K562 (cell line): ENCODE data around the gene SAMD9. TPM values are rescaled to one million over a fixed set of nuclear protein-coding genes. Genes with fewer than 3 reads are reported as not detected.

ENCODE experiments used
- CHCHD3 ChIP-seq: fragments of 250-450 bp; sonication (Bioruptor Pico); IDR thresholded peaks from 2 replicates; pipeline ENCODE4 v2.1.2; 2022; ENCODE audit warnings: mild to moderate bottlenecking
- DMBX1 ChIP-seq: fragments of 250-450 bp; sonication (Bioruptor Pico); IDR thresholded peaks from 2 replicates; pipeline ENCODE4 v1.8.0; 2022; ENCODE audit warnings: inconsistent platforms, mild to moderate bottlenecking, moderate library complexity, borderline replicate concordance
- FOXJ2 ChIP-seq: fragments of 200-800 bp; sonication (Bioruptor generic); IDR thresholded peaks from 2 replicates; pipeline ENCODE4 v1.6.1; 2016; ENCODE audit warnings: missing genetic modification characterization, missing compliant biosample characterization
- GMEB1 ChIP-seq: fragments of 250-450 bp; sonication (Bioruptor Pico); IDR thresholded peaks from 2 replicates; pipeline ENCODE4 v1.4.0; 2020; ENCODE audit warnings: mild to moderate bottlenecking
- HCFC1 ChIP-seq: IDR thresholded peaks from 2 replicates; pipeline ENCODE4 v1.6.1; 2012; ENCODE audit warnings: low read depth, low read length, improper control_type of control experiment
- HIVEP1 ChIP-seq: fragments of 250-450 bp; sonication (Bioruptor Pico); IDR thresholded peaks from 2 replicates; pipeline ENCODE4 v1.4.0; 2020; ENCODE audit warnings: mild to moderate bottlenecking
- KLF1 ChIP-seq: fragments of 450-650 bp; IDR thresholded peaks from 2 replicates; pipeline ENCODE4 v1.6.1; 2016; ENCODE audit warnings: missing genetic modification characterization, missing compliant biosample characterization
- MAZ ChIP-seq, 2 experiments: fragments of 450-650 bp in 1 of 2; sonication (generic) in 1 of 2; formaldehyde crosslinking; IDR thresholded peaks in 1 of 2; conservative IDR thresholded peaks in 1 of 2; 2 replicates each; pipeline versions ENCODE4 v1.4.0 to v1.5.0; 2020; ENCODE audit warnings: mild to moderate bottlenecking in 1 of 2, missing genetic modification reagents in 1 of 2
- MCM5 ChIP-seq: fragments of 450-650 bp; IDR thresholded peaks from 2 replicates; pipeline ENCODE4 v1.6.1; 2016; ENCODE audit warnings: low read depth
- NFE2L1 ChIP-seq: fragments of 450-650 bp; IDR thresholded peaks from 2 replicates; pipeline ENCODE4 v1.6.1; 2016; ENCODE audit warnings: missing genetic modification characterization, low read depth, mild to moderate bottlenecking, missing compliant biosample characterization, moderate library complexity, borderline replicate concordance
- RBM14 ChIP-seq: fragments of 200-400 bp; formaldehyde crosslinking; IDR thresholded peaks from 2 replicates; pipeline ENCODE4 v1.6.1; 2018; ENCODE audit warnings: low read depth, mild to moderate bottlenecking, low read length, moderate library complexity, borderline replicate concordance; ENCODE audit not compliant: insufficient read depth
- RBM25 ChIP-seq: fragments of 200-400 bp; formaldehyde crosslinking; IDR thresholded peaks from 2 replicates; pipeline ENCODE4 v1.6.1; 2018; ENCODE audit warnings: low read length, low read depth, moderate library complexity; ENCODE audit not compliant: severe bottlenecking
- SAFB ChIP-seq: fragments of 200-400 bp; formaldehyde crosslinking; IDR thresholded peaks from 2 replicates; pipeline ENCODE4 v1.6.1; 2017; ENCODE audit warnings: low read depth, low read length, borderline replicate concordance
- SMAD3 ChIP-seq: fragments of 450-650 bp; formaldehyde crosslinking; conservative IDR thresholded peaks from 2 replicates; pipeline ENCODE4 v1.4.0; 2020; ENCODE audit warnings: mild to moderate bottlenecking
- SRSF7 ChIP-seq: fragments of 200-400 bp; formaldehyde crosslinking; optimal IDR thresholded peaks from 2 replicates; pipeline ENCODE3; 2017; ENCODE audit warnings: mild to moderate bottlenecking, low read depth, low read length
- SUPT5H ChIP-seq: fragments of 450-650 bp; IDR thresholded peaks from 2 replicates; pipeline ENCODE4 v1.6.1; 2016
- TCF7L2 ChIP-seq: fragments of 150-350 bp; IDR thresholded peaks from 2 replicates; pipeline ENCODE4 v1.6.1; 2016; ENCODE audit warnings: low read depth, mild to moderate bottlenecking, low read length, moderate library complexity
- THRAP3 ChIP-seq: fragments of 450-650 bp; IDR thresholded peaks from 2 replicates; pipeline ENCODE4 v1.6.1; 2016; ENCODE audit warnings: mild to moderate bottlenecking, inconsistent platforms, borderline replicate concordance
- ZBTB26 ChIP-seq: fragments of 450-650 bp; formaldehyde crosslinking; IDR thresholded peaks from 2 replicates; pipeline ENCODE4 v1.4.0; 2022; ENCODE audit warnings: missing genetic modification characterization
- ZC3H8 ChIP-seq: fragments of 450-650 bp; IDR thresholded peaks from 2 replicates; pipeline ENCODE4 v1.6.1; 2017
- ZNF217 ChIP-seq: sonication (generic); formaldehyde crosslinking; IDR thresholded peaks from 2 replicates; pipeline ENCODE4 v1.8.0; 2022; ENCODE audit warnings: mild to moderate bottlenecking, missing genetic modification reagents
- ZNF57 ChIP-seq: fragments of 450-650 bp; formaldehyde crosslinking; IDR thresholded peaks from 2 replicates; pipeline ENCODE4 v1.4.0; 2020; ENCODE audit warnings: mild to moderate bottlenecking, moderate library complexity
- ZNF589 ChIP-seq: fragments of 200-800 bp; sonication (Bioruptor generic); IDR thresholded peaks from 2 replicates; pipeline ENCODE4 v1.6.1; 2016; ENCODE audit warnings: low read depth, missing genetic modification characterization, missing compliant biosample characterization
- ZNF717 ChIP-seq: fragments of 250-450 bp; sonication (Bioruptor Pico); IDR thresholded peaks from 2 replicates; pipeline ENCODE4 v1.5.0; 2021
- polyA plus RNA-seq, 8 experiments: library from polyadenylated mRNA; depleted of rRNA in 4 of 8; stranded (reverse) in 5 of 8; unstranded in 3 of 8; fragments of >200 nt; fragmentation: Nextera tagmentation in 2 of 8; fragmentation: Illumina TruSeq in 1 of 8; extraction: Ambion mirVana in 2 of 8; extraction: Trizol in 1 of 8; gene quantifications; 2 replicates each; pipeline versions ENCODE4 v1.2.1 to v1.2.3, GENCODE V29; 2011 to 2014; ENCODE audit warnings: inconsistent platforms in 1 of 8, missing spikeins in 1 of 8
- total RNA-seq, 7 experiments: library from RNA; depleted of rRNA in 6 of 7; stranded (reverse); fragments of >200 nt in 6 of 7; fragmentation: Illumina TruSeq in 2 of 7; extraction: Trizol in 2 of 7; gene quantifications; 2 replicates each; pipeline versions ENCODE4 v1.2.1 to v1.2.3, GENCODE V29; 2011 to 2021; ENCODE audit warnings: low replicate concordance in 1 of 7
- TF ChIP-seq, protein P1 (sequence below): fragments of 250-450 bp; sonication (Bioruptor Pico); IDR thresholded peaks from 2 replicates; pipeline ENCODE4 v1.4.0; 2020; ENCODE audit warnings: mild to moderate bottlenecking, moderate library complexity
- TF ChIP-seq, protein P2 (sequence below): fragments of 250-450 bp; sonication (Bioruptor Pico); IDR thresholded peaks from 2 replicates; pipeline ENCODE4 v1.8.0; 2021; ENCODE audit warnings: mild to moderate bottlenecking, moderate library complexity

SAMD9 gene
- total and polyA plus RNA-seq, 9 of the 15 experiments (the other 6 are each of a cell fraction or from before 2014, with no cell fraction given): 1.0 to 4.0 (median 1.9) TPM

DNA sequence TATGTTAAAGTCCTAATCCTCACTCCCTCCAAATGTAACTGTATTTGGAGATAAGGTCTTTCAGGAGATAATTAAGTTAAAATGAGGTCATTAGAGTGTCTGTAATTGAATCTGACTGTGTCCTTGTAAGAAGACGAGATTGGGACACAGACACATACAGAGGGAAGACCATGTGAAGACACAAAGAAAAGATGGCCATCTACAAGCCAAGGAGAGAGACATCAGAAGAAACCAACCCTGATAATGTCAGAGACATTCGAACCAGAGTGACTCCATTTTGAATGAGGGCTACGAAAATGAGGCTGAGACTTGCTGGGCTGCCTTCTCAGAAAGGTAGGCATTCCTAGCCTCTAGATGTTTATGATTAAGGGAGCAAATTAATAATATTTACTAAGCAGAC, 30.9 kb upstream of the SAMD9 start (continued):
- TF ChIP-seq GMEB1 (peak; percentile 46; the same call in 1 of the 2 replicates), HCFC1 (no peak), FOXJ2 (tag) (no peak), DMBX1 (CRISPR knock-in tag) (peak; percentile 72; the same call in 1 of the 2 replicates), MCM5 (no peak), ZNF217 (no peak), RBM14 (no peak), SRSF7 (no peak), ZBTB26 (CRISPR knock-in tag) (peak; percentile 70; the same call in 1 of the 2 replicates), CHCHD3 (CRISPR knock-in tag) (no peak), ZNF57 (CRISPR knock-in tag) (0 out of 2 replicates have a peak, but pooled peaks have one; percentile 71), KLF1 (tag) (no peak), TCF7L2 (no peak), ZNF717 (CRISPR knock-in tag) (no peak), NFE2L1 (tag) (no peak), ZNF589 (peak; percentile 79), SUPT5H (no peak), MAZ (CRISPR knock-in tag; conservative IDR thresholded peaks at IDR 0.05 in 1 of 2, IDR thresholded peaks at IDR 0.05 in 1 of 2) (peak in 1 of 2 experiments; percentile 58; a peak in 1 of 4 replicates), SMAD3 (CRISPR knock-in tag) (peak; percentile 92), ZC3H8 (no peak), HIVEP1 (0 out of 2 replicates have a peak, but pooled peaks have one; percentile 38), THRAP3 (no peak), RBM25 (no peak), SAFB (no peak)
- TF ChIP-seq, protein P1, sequence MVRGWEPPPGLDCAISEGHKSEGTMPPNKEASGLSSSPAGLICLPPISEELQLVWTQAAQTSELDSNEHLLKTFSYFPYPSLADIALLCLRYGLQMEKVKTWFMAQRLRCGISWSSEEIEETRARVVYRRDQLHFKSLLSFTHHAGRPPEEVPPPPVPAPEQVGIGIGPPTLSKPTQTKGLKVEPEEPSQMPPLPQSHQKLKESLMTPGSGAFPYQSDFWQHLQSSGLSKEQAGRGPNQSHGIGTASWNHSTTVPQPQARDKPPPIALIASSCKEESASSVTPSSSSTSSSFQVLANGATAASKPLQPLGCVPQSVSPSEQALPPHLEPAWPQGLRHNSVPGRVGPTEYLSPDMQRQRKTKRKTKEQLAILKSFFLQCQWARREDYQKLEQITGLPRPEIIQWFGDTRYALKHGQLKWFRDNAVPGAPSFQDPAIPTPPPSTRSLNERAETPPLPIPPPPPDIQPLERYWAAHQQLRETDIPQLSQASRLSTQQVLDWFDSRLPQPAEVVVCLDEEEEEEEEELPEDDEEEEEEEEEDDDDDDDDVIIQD (CRISPR knock-in tag): no peak
- TF ChIP-seq, protein P2, sequence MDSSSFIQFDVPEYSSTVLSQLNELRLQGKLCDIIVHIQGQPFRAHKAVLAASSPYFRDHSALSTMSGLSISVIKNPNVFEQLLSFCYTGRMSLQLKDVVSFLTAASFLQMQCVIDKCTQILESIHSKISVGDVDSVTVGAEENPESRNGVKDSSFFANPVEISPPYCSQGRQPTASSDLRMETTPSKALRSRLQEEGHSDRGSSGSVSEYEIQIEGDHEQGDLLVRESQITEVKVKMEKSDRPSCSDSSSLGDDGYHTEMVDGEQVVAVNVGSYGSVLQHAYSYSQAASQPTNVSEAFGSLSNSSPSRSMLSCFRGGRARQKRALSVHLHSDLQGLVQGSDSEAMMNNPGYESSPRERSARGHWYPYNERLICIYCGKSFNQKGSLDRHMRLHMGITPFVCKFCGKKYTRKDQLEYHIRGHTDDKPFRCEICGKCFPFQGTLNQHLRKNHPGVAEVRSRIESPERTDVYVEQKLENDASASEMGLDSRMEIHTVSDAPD (CRISPR knock-in tag): no peak
